Stomach smooth muscle (tissue), 2 donors: Measurements from ENCODE around the gene ZNF804A.

Source experiments
- H3K27ac ChIP-seq: one replicate; pipeline ENCODE4 v1.7.0; 2013; ENCODE audit warnings: mild to moderate bottlenecking, low read length, inconsistent platforms
- H3K27me3 ChIP-seq, 2 donors: one replicate each; pipeline ENCODE4 v1.7.0; 2013; ENCODE audit warnings: low read length in 2 of 2; ENCODE audit not compliant: insufficient read depth in 2 of 2, control insufficient read depth in 1 of 2
- H3K36me3 ChIP-seq, 2 donors: one replicate each; pipeline ENCODE4 v1.7.0; 2013; ENCODE audit warnings: low read length in 2 of 2; ENCODE audit not compliant: control insufficient read depth in 2 of 2, insufficient read depth in 2 of 2
- H3K4me1 ChIP-seq: one replicate; pipeline ENCODE4 v1.7.0; 2013; ENCODE audit warnings: low read length; ENCODE audit not compliant: control insufficient read depth, insufficient read depth
- H3K4me3 ChIP-seq, 2 donors: one replicate each; pipeline ENCODE4 v1.7.0; 2013; ENCODE audit warnings: low read length in 2 of 2
- H3K9ac ChIP-seq, 2 donors: one replicate each; pipeline ENCODE4 v1.7.0; 2013; ENCODE audit warnings: low read length in 2 of 2, mild to moderate bottlenecking in 1 of 2
- H3K9me3 ChIP-seq, 2 donors: one replicate each; pipeline ENCODE4 v1.7.0; 2013; ENCODE audit warnings: low read length in 2 of 2; ENCODE audit not compliant: control insufficient read depth in 2 of 2
- donor health status: healthy.
- donor health status: Pancreatic carcinoma.

The ZNF804A gene

DNA sequence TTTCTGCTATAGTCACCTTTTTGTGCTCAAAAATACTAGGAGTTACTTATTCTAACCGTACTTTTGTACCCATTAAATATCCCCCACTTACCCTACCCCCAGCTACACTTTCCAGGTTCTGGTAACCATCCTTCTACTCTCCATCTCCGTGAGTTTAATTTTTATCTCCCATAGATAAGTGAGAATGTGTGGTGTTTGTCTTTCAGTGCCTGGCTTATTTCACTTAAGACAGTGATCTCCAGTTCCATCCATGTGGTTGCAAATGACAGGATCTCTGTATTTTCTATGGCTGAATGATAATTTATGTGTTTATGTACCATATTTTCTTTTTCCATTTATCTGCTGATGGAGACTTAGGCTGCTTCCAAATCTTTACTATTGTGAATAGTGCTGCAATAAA is 323.3 kb downstream of the ZNF804A start:
- Histone ChIP-seq H3K27ac (no peak overlapping the region), H3K4me3 (no peak overlapping the region), H3K9ac (no peak overlapping the region), H3K36me3 (no peaks in the 10 kb centered on the region), H3K27me3 (no peaks in the 10 kb centered on the region), H3K4me1 (no peaks in the 10 kb centered on the region), H3K9me3 (no peaks in the 10 kb centered on the region)

DNA sequence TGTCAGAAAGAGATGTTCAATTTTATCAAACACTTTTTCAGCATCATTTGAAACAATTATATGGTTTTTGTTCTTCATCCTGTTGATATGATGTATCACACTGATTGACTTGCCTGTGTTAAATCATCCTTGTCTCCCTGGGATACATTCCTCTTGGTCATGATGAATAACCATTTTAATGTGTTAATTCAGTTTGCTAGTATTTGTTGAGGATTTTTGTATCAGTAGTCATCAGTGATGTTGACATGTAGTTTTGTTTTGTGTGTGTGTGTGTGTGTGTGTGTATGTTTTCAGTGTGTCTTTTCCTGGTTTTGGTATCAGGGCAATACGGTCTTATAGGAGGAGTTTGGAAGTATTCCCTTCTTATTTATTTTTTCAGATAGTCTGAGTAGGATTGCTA is 325.4 kb downstream of the ZNF804A start:
- H3K27ac ChIP-seq: no peak overlapping the region
- H3K27me3 ChIP-seq: no peaks in the 10 kb centered on the region
- no peaks in the 10 kb centered on the region for H3K36me3 ChIP-seq
- no peak overlapping the region for H3K9ac ChIP-seq
- H3K4me1 ChIP-seq: no peaks in the 10 kb centered on the region
- H3K4me3 ChIP-seq: no peak overlapping the region
- H3K9me3 ChIP-seq: no peaks in the 10 kb centered on the region

DNA sequence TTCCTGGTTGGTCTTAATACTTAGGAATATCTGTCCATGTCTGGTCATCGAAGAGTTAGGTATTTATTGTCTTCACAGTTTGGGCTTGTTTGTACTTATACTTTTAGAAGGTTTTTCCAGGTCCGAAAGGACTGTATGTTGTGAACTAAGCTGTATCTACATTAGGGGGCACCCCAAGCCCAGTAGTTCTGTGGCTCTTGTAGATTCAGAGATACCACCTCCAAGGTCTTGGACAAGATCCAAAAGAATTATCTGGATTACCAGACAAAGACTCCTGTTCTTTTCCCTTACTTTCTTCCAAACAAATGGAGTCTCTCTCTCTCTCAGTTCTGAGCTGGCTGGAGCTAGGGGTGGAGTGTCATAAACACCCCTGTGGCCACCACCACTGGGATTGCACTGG is 328.7 kb downstream of the ZNF804A start:
- Histone ChIP-seq H3K27me3 (no peaks in the 10 kb centered on the region), H3K4me3 (no peak overlapping the region), H3K27ac (no peak overlapping the region), H3K36me3 (no peaks in the 10 kb centered on the region), H3K9ac (no peak overlapping the region), H3K9me3 (no peaks in the 10 kb centered on the region), H3K4me1 (no peaks in the 10 kb centered on the region)

DNA sequence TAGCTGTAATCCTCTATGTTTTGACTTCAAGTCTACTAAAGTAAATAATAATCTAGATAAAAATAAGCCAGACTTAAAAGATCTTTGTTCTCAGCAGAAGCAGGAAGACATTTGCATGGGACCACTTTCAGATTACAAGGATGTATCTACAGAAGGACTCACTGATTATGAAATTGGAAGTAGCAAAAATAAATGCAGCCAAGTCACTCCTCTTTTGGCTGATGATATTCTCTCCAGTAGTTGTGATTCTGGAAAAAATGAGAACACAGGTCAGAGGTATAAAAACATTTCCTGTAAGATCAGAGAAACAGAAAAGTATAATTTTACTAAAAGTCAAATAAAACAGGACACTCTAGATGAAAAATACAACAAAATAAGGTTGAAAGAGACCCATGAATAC is 338.4 kb downstream of the ZNF804A start:
- Histone ChIP-seq H3K36me3 (no peaks in the 10 kb centered on the region), H3K9me3 (no peaks in the 10 kb centered on the region), H3K4me3 (no peak overlapping the region), H3K9ac (no peak overlapping the region), H3K27ac (no peak overlapping the region), H3K27me3 (no peaks in the 10 kb centered on the region), H3K4me1 (no peaks in the 10 kb centered on the region)

DNA sequence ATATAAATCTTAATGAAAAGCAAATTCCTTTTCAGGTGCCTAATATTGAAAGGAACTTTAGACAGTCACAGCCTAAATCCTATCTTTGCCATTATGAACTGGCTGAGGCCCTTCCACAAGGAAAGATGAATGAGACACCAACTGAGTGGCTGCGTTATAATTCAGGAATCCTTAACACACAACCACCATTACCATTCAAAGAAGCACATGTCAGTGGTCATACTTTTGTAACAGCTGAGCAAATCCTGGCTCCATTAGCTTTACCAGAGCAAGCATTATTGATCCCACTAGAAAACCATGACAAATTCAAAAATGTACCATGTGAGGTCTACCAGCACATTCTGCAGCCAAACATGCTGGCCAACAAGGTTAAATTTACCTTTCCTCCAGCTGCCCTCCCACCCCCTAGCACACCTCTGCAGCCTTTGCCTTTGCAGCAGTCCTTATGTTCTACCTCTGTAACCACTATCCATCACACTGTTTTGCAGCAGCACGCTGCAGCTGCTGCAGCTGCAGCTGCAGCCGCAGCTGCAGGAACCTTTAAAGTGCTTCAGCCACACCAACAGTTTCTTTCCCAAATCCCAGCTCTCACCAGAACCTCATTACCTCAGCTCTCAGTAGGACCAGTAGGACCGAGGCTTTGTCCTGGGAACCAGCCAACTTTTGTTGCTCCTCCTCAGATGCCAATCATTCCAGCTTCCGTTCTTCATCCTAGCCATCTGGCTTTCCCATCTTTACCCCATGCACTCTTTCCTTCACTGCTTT is 340.1 kb downstream of the ZNF804A start:
- Histone ChIP-seq H3K9me3 (no peaks in the 10 kb centered on the region), H3K27me3 (no peaks in the 10 kb centered on the region), H3K27ac (no peak overlapping the region), H3K9ac (no peak overlapping the region), H3K4me1 (no peaks in the 10 kb centered on the region), H3K36me3 (no peaks in the 10 kb centered on the region), H3K4me3 (no peak overlapping the region)

DNA sequence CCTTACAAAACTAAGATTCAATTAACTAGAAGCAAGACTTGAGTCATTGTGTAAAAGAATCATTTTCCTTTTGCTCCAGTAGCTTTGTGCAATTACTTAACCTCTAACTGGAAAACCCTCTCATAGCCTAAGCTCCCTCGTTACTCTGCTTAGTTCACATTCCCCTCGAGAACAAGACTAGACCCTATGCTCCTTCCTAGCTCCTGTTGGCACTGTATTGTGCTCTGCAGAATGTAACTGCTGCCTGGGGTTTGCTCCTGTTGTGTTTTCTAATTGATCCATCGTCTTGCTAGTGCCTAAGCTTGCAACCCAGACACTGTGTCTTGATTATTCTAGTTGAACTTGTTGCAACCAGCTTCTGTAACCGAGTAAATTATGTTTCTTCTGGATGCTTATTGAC is 347.0 kb downstream of the ZNF804A start:
- Histone ChIP-seq H3K9ac (no peak overlapping the region), H3K4me1 (no peaks in the 10 kb centered on the region), H3K27ac (no peak overlapping the region), H3K9me3 (no peaks in the 10 kb centered on the region), H3K36me3 (no peaks in the 10 kb centered on the region), H3K4me3 (no peak overlapping the region), H3K27me3 (no peaks in the 10 kb centered on the region)

DNA sequence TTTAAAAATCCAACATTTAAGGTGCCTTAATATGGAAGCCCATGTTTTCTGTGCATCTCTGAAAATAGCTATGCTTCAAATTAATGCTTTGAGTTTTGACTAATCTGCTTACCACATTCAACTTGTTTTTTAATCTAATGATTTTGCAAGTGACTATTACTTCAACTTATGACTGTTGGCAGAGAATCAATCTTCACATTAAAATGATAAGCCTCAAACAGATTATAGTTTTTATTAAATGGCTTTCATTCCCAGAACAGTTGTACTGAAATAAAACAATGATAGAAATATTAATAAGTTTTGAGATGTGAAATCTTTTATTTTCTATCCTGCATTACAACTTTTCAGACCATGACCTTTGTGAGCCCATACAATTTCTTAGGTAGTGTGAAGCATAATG is 347.5 kb downstream of the ZNF804A start:
- Histone ChIP-seq H3K9me3 (no peaks in the 10 kb centered on the region), H3K27ac (no peak overlapping the region), H3K36me3 (no peaks in the 10 kb centered on the region), H3K4me3 (no peak overlapping the region), H3K4me1 (no peaks in the 10 kb centered on the region), H3K27me3 (no peaks in the 10 kb centered on the region), H3K9ac (no peak overlapping the region)

DNA sequence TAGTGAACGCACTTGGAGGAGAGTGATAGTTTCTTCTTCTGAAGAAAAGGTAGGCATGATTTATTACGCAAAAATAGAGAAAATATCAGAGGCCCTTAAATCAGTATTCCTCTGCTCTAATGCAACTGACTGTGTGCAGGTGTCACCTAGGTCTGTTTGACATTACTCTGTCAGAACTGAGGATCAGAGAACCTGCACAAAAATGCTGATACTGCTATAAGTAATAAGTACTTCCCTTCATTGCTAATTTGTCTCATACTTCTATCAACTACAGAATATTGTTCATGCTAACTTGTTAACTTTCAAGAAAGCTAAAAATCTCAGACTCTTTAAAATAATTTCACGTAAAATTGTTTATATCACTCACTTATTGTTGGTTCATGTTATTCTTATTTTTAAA is 358.5 kb downstream of the ZNF804A start:
- no peak overlapping the region for H3K4me3 ChIP-seq
- H3K9ac ChIP-seq: no peak overlapping the region
- H3K9me3 ChIP-seq: no peaks in the 10 kb centered on the region
- no peaks in the 10 kb centered on the region for H3K4me1 ChIP-seq
- no peaks in the 10 kb centered on the region for H3K36me3 ChIP-seq
- no peaks in the 10 kb centered on the region for H3K27me3 ChIP-seq
- H3K27ac ChIP-seq: no peak overlapping the region

DNA sequence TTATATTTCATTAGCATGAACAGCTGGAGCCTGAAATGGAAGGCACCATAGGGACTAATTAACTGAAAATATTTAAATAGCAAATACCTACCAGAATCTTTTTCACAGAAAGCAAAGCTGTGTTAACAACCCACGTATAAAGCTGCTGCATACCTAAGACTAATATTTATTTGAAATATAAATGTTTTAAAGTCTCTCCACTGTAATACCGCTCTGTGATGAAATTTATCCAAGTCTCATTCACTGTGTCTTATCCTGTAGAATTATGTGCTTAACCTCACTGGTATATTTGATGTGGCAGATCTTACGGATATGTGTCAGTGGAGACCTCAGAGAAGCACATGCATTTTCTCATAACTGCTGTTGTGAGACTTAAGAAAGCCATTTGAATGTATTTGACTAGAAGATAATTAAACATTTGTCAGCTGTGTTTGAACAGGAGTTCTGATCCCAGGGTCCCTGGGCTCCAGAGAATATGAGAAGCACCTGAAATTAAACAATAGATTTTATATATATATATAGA is 373.3 kb downstream of the ZNF804A start:
- H3K36me3 ChIP-seq: no peaks in the 10 kb centered on the region
- no peak overlapping the region for H3K4me3 ChIP-seq
- no peaks in the 10 kb centered on the region for H3K27me3 ChIP-seq
- no peaks in the 10 kb centered on the region for H3K9me3 ChIP-seq
- H3K9ac ChIP-seq: no peak overlapping the region
- no peak overlapping the region for H3K27ac ChIP-seq
- H3K4me1 ChIP-seq: no peaks in the 10 kb centered on the region
